Measurements from ENCODE around the gene KDELR3. TPM values are rescaled to one million over a fixed set of nuclear protein-coding genes. Genes with fewer than 3 reads are reported as not detected.

Gene KDELR3
- total and polyA plus RNA-seq, 2 experiments from 2014 or later: 5.6 to 5.7 TPM

GRCh38 chr22:38519453-38520250, 51.8 kb downstream of the KDELR3 start (continued):
- TF ChIP-seq REST (IDR thresholded peaks at IDR 0.05; ENCODE audit: unreplicated experiment): no peak
- TF ChIP-seq EZH2 (IDR thresholded peaks at IDR 0.05; ENCODE audit: low read depth, unreplicated experiment): no peak
- TF ChIP-seq, protein P1, sequence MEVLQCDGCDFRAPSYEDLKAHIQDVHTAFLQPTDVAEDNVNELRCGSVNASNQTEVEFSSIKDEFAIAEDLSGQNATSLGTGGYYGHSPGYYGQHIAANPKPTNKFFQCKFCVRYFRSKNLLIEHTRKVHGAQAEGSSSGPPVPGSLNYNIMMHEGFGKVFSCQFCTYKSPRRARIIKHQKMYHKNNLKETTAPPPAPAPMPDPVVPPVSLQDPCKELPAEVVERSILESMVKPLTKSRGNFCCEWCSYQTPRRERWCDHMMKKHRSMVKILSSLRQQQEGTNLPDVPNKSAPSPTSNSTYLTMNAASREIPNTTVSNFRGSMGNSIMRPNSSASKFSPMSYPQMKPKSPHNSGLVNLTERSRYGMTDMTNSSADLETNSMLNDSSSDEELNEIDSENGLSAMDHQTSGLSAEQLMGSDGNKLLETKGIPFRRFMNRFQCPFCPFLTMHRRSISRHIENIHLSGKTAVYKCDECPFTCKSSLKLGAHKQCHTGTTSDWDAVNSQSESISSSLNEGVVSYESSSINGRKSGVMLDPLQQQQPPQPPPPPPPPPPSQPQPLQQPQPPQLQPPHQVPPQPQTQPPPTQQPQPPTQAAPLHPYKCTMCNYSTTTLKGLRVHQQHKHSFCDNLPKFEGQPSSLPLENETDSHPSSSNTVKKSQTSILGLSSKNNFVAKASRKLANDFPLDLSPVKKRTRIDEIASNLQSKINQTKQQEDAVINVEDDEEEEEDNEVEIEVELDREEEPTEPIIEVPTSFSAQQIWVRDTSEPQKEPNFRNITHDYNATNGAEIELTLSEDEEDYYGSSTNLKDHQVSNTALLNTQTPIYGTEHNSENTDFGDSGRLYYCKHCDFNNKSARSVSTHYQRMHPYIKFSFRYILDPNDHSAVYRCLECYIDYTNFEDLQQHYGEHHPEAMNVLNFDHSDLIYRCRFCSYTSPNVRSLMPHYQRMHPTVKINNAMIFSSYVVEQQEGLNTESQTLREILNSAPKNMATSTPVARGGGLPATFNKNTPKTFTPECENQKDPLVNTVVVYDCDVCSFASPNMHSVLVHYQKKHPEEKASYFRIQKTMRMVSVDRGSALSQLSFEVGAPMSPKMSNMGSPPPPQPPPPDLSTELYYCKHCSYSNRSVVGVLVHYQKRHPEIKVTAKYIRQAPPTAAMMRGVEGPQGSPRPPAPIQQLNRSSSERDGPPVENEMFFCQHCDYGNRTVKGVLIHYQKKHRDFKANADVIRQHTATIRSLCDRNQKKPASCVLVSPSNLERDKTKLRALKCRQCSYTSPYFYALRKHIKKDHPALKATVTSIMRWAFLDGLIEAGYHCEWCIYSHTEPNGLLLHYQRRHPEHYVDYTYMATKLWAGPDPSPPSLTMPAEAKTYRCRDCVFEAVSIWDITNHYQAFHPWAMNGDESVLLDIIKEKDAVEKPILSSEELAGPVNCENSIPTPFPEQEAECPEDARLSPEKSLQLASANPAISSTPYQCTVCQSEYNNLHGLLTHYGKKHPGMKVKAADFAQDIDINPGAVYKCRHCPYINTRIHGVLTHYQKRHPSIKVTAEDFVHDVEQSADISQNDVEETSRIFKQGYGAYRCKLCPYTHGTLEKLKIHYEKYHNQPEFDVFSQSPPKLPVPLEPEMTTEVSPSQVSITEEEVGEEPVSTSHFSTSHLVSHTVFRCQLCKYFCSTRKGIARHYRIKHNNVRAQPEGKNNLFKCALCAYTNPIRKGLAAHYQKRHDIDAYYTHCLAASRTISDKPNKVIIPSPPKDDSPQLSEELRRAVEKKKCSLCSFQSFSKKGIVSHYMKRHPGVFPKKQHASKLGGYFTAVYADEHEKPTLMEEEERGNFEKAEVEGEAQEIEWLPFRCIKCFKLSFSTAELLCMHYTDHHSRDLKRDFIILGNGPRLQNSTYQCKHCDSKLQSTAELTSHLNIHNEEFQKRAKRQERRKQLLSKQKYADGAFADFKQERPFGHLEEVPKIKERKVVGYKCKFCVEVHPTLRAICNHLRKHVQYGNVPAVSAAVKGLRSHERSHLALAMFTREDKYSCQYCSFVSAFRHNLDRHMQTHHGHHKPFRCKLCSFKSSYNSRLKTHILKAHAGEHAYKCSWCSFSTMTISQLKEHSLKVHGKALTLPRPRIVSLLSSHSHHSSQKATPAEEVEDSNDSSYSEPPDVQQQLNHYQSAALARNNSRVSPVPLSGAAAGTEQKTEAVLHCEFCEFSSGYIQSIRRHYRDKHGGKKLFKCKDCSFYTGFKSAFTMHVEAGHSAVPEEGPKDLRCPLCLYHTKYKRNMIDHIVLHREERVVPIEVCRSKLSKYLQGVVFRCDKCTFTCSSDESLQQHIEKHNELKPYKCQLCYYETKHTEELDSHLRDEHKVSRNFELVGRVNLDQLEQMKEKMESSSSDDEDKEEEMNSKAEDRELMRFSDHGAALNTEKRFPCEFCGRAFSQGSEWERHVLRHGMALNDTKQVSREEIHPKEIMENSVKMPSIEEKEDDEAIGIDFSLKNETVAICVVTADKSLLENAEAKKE (CRISPR knock-in tag; IDR thresholded peaks at IDR 0.05): no peak
- TF ChIP-seq STAT1 (IDR thresholded peaks at IDR 0.05; ENCODE audit: unreplicated experiment): no peak
- no peak for TF ChIP-seq CREB1 (CRISPR knock-in tag; IDR thresholded peaks at IDR 0.05; ENCODE audit: low read depth)
